GM10266 (cell line): Measurements from ENCODE around the gene ZMYM4.

Experiments used
- DNase-seq: peaks from one replicate; pipeline ENCODE4 v3.0.0; 2012; ENCODE audit errors: extremely low spot score
- CTCF ChIP-seq: IDR thresholded peaks from 2 replicates; pipeline ENCODE4 v1.5.1; 2012; ENCODE audit warnings: mild to moderate bottlenecking, low read depth; ENCODE audit not compliant: control insufficient read depth, insufficient read depth; ENCODE audit errors: missing control alignments

Gene ZMYM4

GRCh38 chr1:35278886-35279554, 10.5 kb downstream of the ZMYM4 start:
- TF ChIP-seq CTCF: no peak
- DNase-seq: no peak

DNA sequence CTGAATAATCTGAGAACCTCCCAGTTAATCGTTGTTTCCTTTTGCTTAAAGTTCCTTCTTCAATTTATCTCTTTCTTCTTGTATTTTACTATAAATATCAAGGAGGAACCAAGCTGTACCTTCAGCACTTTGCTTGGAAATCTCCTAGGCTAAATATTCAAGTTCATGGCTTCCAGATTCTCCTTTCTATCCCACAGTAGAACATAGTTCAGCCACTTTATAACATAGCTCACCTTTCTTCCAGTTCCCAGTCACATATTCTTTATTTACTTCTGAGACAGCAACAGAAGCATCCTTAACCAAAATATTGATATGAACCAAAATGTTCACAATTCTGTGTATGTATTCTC, 11.0 kb downstream of the ZMYM4 start:
- DNase-seq: no peak
- TF ChIP-seq CTCF: no peak

GRCh38 chr1:35280006-35280405, 11.5 kb downstream of the ZMYM4 start:
- TF ChIP-seq CTCF: no peak
- no peak for DNase-seq

- no peak for TF ChIP-seq CTCF
Measured at GRCh38 chr1:35281565-35281964, 13.1 kb downstream of the ZMYM4 start.

GRCh38 chr1:35282172-35282571, 13.7 kb downstream of the ZMYM4 start:
- no peak for TF ChIP-seq CTCF
- no peak for DNase-seq

More at GRCh38 chr1:35281565-35281964, 13.1 kb downstream of the ZMYM4 start:
- no peak for DNase-seq

DNA sequence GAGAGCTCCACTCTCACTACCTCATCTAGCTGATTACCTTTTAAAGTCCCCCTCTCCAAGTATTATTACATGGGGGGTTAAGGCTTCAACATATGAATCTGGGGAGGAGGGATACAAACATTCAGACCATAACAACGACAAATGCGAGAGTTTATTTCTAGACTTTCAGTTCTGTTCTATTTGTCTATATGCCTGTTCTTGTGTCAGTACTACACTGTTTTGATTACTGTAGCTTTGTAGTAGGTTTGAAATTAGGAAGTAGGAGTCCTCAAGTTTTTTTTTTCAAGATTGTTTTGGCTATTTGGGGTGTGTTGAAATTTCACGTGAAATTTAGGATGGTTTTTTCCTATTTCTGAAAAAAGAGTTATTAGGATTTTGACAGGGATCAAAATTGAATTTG, 16.3 kb downstream of the ZMYM4 start:
- DNase-seq: no peak
- TF ChIP-seq CTCF: no peak

- no peak for DNase-seq
- TF ChIP-seq CTCF: no peak
Measured at GRCh38 chr1:35285771-35286606, 17.5 kb downstream of the ZMYM4 start.
